ENCODE measurements around the gene SLC26A1.

SLC26A1 gene

DNA sequence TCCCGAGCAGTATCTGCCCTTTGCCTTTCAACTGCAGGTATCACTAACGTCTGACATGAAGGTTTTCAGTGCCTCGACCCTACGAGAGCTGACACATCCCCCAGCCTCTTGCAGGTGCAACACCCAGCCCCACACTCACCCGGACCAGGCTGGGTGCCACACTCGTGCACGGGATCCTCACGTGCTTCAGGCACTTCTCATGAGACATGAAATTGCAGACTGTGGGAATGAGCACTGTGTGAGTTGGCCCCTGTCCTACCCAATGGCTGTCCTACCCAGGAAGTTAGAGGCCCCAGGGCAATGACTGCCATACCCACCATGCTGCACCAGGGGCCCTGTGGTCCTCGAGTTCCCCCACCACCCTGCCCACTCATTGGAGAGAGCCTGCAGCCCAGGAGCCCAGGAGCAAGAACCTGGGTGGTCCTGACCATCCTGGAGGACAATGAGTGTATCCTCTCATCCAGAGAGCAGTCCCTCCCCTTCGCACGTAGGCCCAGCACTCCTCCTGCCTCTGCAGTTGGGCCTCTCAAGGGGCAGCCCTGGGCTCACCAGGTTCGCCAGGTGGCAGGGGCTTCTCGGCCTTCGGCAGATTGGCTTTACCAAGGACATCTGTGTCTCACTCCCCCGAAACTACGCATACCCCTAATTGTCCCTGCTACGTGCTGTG, 22.2 kb downstream of the SLC26A1 start:
- H3K27ac ChIP-seq, result no peak overlapping the region
- TF ChIP-seq, protein P1, sequence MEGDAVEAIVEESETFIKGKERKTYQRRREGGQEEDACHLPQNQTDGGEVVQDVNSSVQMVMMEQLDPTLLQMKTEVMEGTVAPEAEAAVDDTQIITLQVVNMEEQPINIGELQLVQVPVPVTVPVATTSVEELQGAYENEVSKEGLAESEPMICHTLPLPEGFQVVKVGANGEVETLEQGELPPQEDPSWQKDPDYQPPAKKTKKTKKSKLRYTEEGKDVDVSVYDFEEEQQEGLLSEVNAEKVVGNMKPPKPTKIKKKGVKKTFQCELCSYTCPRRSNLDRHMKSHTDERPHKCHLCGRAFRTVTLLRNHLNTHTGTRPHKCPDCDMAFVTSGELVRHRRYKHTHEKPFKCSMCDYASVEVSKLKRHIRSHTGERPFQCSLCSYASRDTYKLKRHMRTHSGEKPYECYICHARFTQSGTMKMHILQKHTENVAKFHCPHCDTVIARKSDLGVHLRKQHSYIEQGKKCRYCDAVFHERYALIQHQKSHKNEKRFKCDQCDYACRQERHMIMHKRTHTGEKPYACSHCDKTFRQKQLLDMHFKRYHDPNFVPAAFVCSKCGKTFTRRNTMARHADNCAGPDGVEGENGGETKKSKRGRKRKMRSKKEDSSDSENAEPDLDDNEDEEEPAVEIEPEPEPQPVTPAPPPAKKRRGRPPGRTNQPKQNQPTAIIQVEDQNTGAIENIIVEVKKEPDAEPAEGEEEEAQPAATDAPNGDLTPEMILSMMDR (conservative IDR thresholded peaks at IDR 0.05), result no peak
- TF ChIP-seq ZFX (IDR thresholded peaks at IDR 0.05), result no peak

DNA sequence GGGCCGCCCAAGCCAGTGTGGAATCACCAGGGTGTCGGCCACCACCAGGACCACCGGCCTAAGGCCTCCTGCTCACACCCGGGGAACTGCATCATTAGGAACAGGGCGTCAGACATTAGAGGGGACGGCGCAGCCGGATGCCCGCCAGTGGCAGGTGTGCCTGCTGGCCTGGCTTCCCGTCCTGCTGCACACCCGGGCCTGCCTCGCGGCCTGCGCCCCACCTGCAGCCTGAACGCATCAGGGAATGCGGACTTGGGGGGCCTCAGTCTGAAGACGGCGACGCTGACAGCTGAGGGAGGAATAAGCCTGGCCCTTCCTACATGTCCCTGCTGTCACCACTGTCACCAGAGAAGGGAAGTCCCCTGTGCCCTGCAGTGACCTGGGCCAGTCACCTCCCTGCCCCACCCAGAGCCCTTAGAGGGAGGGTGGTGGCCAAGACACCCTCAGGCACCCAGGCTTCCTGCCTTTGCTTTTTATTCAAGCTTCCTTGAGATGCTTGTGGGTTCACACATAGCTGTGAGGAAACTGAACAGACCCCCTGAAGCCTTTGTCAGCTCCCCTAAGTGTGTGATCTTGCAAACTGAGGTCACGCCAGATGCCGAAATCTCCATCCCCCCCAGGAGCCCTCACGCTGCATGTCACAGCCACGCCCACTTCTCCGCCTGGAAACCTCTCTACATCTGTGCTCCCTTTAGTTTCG, 23.0 kb downstream of the SLC26A1 start:
- TF ChIP-seq, protein P1 (conservative IDR thresholded peaks at IDR 0.05), result no peak
- no peak for TF ChIP-seq ZFX (IDR thresholded peaks at IDR 0.05)
- H3K27ac ChIP-seq, result no peak overlapping the region

DNA sequence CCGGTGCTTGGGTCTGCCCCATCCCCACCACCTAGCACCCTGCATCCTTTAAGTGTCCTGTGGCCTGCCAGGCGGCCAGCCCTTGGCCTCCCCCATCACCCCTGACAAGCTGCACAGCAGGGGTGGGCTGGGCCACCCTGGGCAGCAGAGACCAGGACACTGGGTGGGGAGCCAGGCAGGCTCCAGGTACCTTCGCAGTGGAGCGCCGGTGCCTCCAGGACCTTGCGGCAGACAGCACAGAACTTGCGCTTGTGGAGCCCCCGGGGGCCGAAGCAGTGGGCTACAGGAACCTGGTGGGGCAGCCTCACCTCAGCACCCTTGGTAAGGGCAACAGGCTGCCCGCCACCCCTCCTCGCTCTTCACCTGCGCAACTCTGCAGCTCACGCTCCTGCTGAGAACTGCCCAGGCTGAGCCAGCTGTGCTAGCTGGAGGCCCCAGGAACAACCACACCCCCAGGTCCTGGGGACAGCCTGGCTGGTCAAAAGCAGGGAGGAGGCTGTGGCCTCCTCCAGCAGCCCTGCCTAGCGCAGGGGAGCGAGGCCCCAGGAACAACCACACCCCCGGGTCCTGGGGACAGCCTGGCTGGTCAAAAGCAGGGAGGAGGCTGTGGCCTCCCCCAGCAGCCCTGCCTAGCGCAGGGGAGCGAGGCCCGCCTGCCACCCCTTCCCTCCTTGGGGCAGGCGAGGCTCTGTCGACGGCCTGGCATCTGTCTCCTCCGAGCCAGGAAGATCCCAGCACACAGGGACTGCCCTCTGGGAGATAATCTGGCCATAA, 24.4 kb downstream of the SLC26A1 start:
- H3K27ac ChIP-seq, result no peak overlapping the region
- TF ChIP-seq, protein P1 (conservative IDR thresholded peaks at IDR 0.05), result no peak
- no peak for TF ChIP-seq ZFX (IDR thresholded peaks at IDR 0.05)

DNA sequence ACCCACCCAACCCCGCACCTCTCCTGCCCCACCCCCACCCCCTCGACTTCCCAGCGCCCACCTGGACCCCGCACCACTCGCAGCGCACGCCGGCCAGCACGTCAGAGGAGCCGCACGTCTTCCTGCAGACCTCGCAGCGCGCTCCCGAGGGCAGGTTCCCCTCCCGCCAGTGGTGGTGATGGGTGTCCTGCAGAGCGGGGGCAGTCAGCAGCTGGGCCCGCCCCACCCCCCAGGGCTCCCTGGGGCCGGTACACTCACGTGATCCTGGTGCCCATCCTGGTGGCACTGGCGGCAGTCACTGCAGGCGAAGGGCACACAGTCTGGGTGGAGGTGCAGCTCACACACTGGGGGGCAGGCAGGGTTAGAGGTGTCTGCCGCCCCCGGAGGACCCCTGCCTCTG, 25.0 kb downstream of the SLC26A1 start:
- TF ChIP-seq, protein P1 (conservative IDR thresholded peaks at IDR 0.05), result no peak
- no peak for TF ChIP-seq ZFX (IDR thresholded peaks at IDR 0.05)
- H3K27ac ChIP-seq, result no peak overlapping the region

DNA sequence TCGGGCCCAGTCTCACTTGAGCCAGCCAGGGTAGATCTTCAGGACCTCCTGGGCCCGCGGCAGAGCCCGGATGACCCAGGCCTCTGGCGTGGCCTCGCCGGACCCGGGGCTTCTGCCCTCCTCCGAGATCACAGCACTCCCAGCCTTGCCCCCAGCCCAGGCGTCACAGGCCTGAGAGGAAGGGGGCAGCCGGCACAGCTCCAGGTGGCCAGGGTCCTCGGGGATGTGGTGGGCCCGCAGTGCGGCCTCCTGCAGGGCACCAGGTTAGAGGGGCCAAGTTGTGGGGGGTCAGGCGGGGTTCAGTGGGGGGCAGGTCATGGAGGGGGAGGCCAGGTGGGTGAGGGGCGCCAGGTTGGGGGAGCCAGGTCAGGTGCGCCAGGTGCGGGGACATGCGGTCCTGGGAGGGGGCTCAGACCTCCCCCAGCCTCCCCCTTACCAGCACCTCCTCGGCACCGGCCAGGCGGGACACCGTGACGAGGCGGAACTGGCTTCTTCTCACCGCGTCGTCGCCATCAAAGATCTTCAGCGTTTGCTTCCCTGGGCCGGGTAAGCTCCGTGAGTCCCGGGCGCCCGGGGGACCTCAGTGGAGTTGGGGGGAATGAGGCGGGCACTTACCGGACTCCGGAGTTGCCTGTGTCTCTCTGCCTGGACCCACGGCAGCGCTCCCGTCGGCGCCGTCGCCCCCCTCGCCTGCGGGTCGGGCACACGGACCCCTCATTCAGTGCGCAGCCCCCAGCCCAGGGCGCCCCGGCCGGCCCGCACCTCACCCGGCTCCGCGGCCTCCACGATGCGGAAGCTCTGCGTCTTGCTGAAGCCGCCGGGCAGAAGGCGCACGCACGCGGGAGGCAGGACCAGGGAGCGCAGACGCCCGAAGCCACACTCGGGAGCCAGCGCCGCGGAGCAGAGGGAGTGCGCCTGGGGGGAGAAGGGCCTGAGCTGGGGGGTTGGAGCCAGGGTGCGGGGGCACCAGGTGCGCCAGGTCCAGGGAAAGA, 25.8 kb downstream of the SLC26A1 start:
- H3K27ac ChIP-seq, result no peak overlapping the region
- TF ChIP-seq ZFX (IDR thresholded peaks at IDR 0.05), result no peak
- TF ChIP-seq, protein P1 (conservative IDR thresholded peaks at IDR 0.05), result no peak

DNA sequence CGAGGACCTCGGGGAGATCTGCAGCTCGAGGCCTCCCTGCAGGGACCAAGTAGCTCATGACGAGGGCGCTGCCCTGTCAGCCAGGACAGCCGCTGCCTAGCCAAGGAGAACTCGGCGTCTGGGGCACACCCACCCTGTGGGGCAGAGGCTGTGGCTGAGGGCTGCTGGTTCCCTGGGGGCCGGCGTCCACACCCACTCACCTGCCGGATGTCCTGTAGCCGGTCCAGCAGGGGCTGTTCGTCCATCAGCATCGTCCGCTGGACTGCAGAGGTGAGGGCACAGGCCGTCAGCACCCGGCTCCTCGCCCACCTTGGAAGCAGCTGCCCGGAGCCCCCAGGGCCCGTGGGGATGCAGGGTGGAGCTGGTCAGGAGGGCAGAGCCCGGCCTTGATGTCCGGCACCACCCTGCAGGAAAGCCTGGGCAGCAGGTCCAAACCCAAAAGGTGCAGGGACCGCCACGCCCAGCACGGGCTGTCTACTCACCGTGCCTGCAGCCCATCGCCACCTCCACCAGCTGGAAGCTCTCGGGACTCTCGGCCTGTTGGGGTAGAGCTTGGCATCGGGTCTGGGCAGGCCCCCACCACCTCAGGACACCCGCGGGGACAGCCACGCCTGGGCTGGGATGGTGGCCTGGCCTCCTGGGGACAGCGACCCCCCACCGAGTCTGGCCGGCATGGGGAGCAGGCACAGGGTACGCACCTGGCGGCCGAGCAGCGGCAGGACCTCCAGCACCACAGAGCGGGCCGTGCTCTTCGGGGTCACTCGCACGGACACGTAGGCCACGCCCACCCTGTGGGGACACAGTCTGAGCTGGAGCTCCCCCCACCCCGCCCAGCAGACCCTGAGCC, 26.7 kb downstream of the SLC26A1 start:
- TF ChIP-seq, protein P1 (conservative IDR thresholded peaks at IDR 0.05), result no peak
- no peak for TF ChIP-seq ZFX (IDR thresholded peaks at IDR 0.05)
- H3K27ac ChIP-seq, result no peak overlapping the region

All from C4-2B (cell line).